ENCODE results near the gene AIFM3.

DNA sequence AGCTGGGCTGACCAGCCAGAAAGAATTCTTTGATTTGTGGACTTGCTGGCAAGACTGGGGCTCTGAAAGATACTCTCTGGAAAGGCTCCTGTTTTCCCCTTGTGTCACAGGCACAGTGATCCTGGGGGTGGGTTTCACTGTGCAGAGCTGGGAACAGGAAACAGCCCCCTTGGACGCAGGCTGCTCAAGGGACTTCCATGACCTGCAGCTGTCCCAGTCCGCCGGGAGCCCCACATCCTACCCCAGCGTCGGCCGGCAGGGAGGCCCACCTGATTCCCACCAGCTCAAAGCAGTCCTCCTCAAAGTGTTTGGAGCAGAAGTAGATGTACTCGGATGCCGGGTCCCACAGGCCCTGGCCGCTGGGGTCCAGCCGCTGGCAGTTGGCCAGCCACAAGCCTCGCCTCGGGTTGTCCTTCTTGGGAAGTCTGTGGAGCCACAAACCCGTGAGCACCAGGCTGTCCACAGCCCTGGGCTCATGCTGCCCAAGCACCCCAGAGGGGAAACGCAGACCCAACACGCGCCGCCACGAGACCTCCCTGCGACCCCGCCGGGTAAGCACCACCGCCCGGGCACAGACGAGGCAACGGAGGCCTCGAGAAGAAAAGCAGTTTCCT is 34.0 kb downstream of the AIFM3 start:
- TF ChIP-seq, protein P1, sequence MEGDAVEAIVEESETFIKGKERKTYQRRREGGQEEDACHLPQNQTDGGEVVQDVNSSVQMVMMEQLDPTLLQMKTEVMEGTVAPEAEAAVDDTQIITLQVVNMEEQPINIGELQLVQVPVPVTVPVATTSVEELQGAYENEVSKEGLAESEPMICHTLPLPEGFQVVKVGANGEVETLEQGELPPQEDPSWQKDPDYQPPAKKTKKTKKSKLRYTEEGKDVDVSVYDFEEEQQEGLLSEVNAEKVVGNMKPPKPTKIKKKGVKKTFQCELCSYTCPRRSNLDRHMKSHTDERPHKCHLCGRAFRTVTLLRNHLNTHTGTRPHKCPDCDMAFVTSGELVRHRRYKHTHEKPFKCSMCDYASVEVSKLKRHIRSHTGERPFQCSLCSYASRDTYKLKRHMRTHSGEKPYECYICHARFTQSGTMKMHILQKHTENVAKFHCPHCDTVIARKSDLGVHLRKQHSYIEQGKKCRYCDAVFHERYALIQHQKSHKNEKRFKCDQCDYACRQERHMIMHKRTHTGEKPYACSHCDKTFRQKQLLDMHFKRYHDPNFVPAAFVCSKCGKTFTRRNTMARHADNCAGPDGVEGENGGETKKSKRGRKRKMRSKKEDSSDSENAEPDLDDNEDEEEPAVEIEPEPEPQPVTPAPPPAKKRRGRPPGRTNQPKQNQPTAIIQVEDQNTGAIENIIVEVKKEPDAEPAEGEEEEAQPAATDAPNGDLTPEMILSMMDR (IDR thresholded peaks at IDR 0.05; ENCODE audit: insufficient read depth, low read length, poor library complexity, severe bottlenecking), result no peak
- TF ChIP-seq EZH2phosphoT487 (conservative IDR thresholded peaks at IDR 0.05; ENCODE audit: low read length), result no peak

Data from SU-DHL-6 (cell line).